H1 (cell line): ENCODE results near the gene BAZ2B. TPM values are rescaled to one million over a fixed set of nuclear protein-coding genes. Genes with fewer than 3 reads are reported as not detected.

ENCODE experiments used
- RNF2 ChIP-seq: fragments of 200-900, 300-1000 bp; sonication (generic); IDR thresholded peaks from 2 replicates; pipeline ENCODE4 v1.7.1; 2016; ENCODE audit warnings: borderline replicate concordance, low read depth, mild to moderate bottlenecking, antibody characterized with exemption, low read length; ENCODE audit not compliant: poor library complexity, severe bottlenecking; ENCODE audit errors: missing control alignments
- polyA plus RNA-seq, 7 experiments: library from polyadenylated mRNA; depleted of rRNA in 3 of 7; stranded (reverse) in 5 of 7; unstranded in 2 of 7; fragments of >200 nt in 5 of 7; fragments of 200-250 nt in 2 of 7; gene quantifications; 1 replicate in 5 of 7; 2 replicates in 1 of 7; 4 replicates in 1 of 7; pipeline versions ENCODE4 v1.2.1 to v1.2.3, GENCODE V29; 2011 to 2013; ENCODE audit warnings: missing spikeins in 2 of 7, mixed read lengths in 2 of 7
- total RNA-seq: library from RNA; stranded (reverse); fragmentation: NEBNext Ultra II Directional; extraction: Animal tissue kit (Norgen Biotek cat#: 25700); gene quantifications from 2 replicates; pipeline ENCODE4 v1.2.1, GENCODE V29; 2021

The BAZ2B gene
- total and polyA plus RNA-seq, 2 of the 8 experiments (the other 6 are each of a cell fraction or from before 2014, with no cell fraction given), result 15.2 to 46.3 TPM

DNA sequence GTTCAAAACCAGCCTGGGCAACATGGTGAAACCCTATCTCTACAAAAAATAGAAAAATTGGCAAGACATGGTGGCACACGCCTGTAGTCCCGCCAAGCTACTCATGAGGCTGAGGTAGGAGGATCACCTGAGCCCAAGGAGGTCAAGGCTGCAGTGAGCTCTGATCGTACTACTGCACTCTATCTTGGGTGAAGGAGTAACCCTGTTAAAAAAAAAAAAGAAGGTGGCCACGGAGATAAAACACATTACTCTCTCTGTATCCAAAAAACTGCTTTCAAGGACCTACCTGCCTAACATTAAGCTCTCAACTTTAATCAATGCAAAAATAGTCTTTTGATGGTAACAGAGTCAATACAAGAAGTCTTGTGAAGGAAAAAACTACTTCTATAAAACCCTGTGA is 57.3 kb downstream of the BAZ2B start (continued):
- no peak for TF ChIP-seq RNF2
